K562 (cell line): ENCODE measurements around the gene BAD. TPM values are rescaled to one million over a fixed set of nuclear protein-coding genes. Genes with fewer than 3 reads are reported as not detected.

ENCODE experiments used
- ARID3B ChIP-seq: fragments of 250-450 bp; sonication (Bioruptor Pico); IDR thresholded peaks from 2 replicates; pipeline ENCODE4 v1.4.0; 2020; ENCODE audit warnings: borderline replicate concordance
- CBX1 ChIP-seq: sonication (generic); IDR thresholded peaks from 2 replicates; pipeline ENCODE4 v1.6.1; 2016; ENCODE audit warnings: antibody characterized with exemption, low read depth, mild to moderate bottlenecking
- FOXP1 ChIP-seq: sonication (generic); formaldehyde crosslinking; IDR thresholded peaks from 2 replicates; pipeline ENCODE4 v1.8.0; 2022; ENCODE audit warnings: mild to moderate bottlenecking, missing genetic modification reagents
- GABPB1 ChIP-seq: sonication (generic); formaldehyde crosslinking; IDR thresholded peaks from 2 replicates; pipeline ENCODE4 v1.8.0; 2022; ENCODE audit warnings: mild to moderate bottlenecking, missing genetic modification reagents
- HBP1 ChIP-seq: fragments of 450-650 bp; formaldehyde crosslinking; IDR thresholded peaks from 2 replicates; pipeline ENCODE4 v1.4.0; 2022; ENCODE audit warnings: missing genetic modification characterization
- MAX ChIP-seq: sonication (generic); formaldehyde crosslinking; IDR thresholded peaks from 2 replicates; pipeline ENCODE4 v1.9.0; 2022; ENCODE audit warnings: mild to moderate bottlenecking, missing genetic modification reagents
- MNT ChIP-seq, 2 experiments: fragments of 450-650 bp; conservative IDR thresholded peaks; 2 replicates each; pipeline ENCODE4 v1.6.1; 2017; ENCODE audit warnings: mild to moderate bottlenecking in 2 of 2, moderate library complexity in 2 of 2
- PCBP1 ChIP-seq: fragments of 200-400 bp; formaldehyde crosslinking; IDR thresholded peaks from 2 replicates; pipeline ENCODE4 v1.6.1; 2018; ENCODE audit warnings: mild to moderate bottlenecking, low read depth, low read length; ENCODE audit not compliant: poor library complexity, severe bottlenecking
- SPI1 ChIP-seq: IDR thresholded peaks from 2 replicates; pipeline ENCODE4 v1.6.1; 2011; ENCODE audit warnings: low read depth, low read length, control low read depth, borderline replicate concordance
- VEZF1 ChIP-seq: fragments of 200-800 bp; sonication (Bioruptor generic); IDR thresholded peaks from 2 replicates; pipeline ENCODE4 v1.6.1; 2017; ENCODE audit warnings: missing genetic modification characterization, missing compliant biosample characterization
- ZC3H11A ChIP-seq: IDR thresholded peaks from 2 replicates; pipeline ENCODE4 v1.6.1; 2012; ENCODE audit warnings: low read depth, low read length, improper control_type of control experiment
- ZNF707 ChIP-seq: fragments of 250-450 bp; sonication (Bioruptor Pico); conservative IDR thresholded peaks from 2 replicates; pipeline ENCODE4 v1.8.0; 2022; ENCODE audit warnings: inconsistent platforms, mild to moderate bottlenecking, moderate library complexity
- polyA plus RNA-seq, 8 experiments: library from polyadenylated mRNA; depleted of rRNA in 4 of 8; stranded (reverse) in 5 of 8; unstranded in 3 of 8; fragments of >200 nt; fragmentation: Nextera tagmentation in 2 of 8; fragmentation: Illumina TruSeq in 1 of 8; extraction: Ambion mirVana in 2 of 8; extraction: Trizol in 1 of 8; gene quantifications; 2 replicates each; pipeline versions ENCODE4 v1.2.1 to v1.2.3, GENCODE V29; 2011 to 2014; ENCODE audit warnings: inconsistent platforms in 1 of 8, missing spikeins in 1 of 8
- total RNA-seq, 7 experiments: library from RNA; depleted of rRNA in 6 of 7; stranded (reverse); fragments of >200 nt in 6 of 7; fragmentation: Illumina TruSeq in 2 of 7; extraction: Trizol in 2 of 7; gene quantifications; 2 replicates each; pipeline versions ENCODE4 v1.2.1 to v1.2.3, GENCODE V29; 2011 to 2021; ENCODE audit warnings: low replicate concordance in 1 of 7
- TF ChIP-seq, protein P1 (sequence below): fragments of 450-650 bp; IDR thresholded peaks from 2 replicates; pipeline ENCODE4 v1.6.1; 2016; ENCODE audit warnings: borderline replicate concordance
- TF ChIP-seq, protein P2 (sequence below), 2 experiments: fragments of 200-800 bp in 1 of 2; sonication (Bioruptor generic) in 1 of 2; sonication (generic) in 1 of 2; formaldehyde crosslinking in 1 of 2; IDR thresholded peaks in 1 of 2; conservative IDR thresholded peaks in 1 of 2; 2 replicates each; pipeline versions ENCODE4 v1.5.0 to v1.6.1; 2016 to 2020; ENCODE audit warnings: missing compliant biosample characterization in 1 of 2, missing genetic modification characterization in 1 of 2, missing genetic modification reagents in 1 of 2

The BAD gene
- total and polyA plus RNA-seq, 9 of the 15 experiments (the other 6 are each of a cell fraction or from before 2014, with no cell fraction given): 0.61 to 45.6 (median 11.8) TPM

DNA sequence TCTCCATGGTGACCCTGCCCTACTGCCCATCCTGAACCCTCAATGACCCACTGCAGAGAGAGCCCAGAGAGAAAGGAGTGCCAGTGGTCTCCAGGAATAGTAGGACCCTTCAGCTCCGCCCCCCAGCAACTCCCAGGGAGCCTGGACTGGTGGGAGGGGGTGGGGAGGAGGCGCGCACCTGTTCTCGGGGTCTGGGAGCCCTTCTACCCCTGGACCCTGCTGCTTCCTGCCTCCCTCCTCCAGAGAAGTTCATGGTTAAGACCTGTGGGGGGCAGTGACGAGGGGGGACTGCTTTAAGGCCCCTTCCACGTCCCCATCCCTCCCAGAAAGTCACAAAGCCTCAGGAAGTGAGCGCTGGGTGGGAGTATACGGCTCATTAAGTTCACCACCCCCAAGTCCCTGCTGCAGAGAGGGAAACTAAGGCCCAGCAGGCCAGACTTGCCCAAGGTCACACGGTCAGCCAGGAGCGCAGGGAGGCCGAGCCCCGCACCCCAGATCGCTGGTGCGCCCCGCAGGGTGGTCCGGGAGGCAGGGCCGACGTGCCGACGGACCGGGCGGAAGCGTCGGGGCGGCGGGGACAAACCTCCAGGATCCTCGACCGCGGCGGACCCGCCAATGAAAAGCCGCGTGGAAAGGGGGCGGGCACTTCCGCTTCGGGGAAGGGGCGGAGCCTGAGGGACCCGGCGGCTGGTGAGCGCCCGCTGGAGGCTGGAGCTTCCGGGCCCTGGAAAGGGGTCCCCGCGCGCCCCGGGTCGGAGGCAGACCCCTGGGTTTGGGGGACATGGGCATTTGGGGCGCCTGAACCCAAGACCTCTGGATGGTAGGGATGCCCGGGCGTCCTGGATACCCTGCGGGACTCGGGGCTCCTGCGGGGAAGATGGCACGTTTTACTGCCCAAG lies 58.6 kb downstream of the BAD start, which contains the start of the genes NUDT22 and TRPT1 (continued):
- TF ChIP-seq, protein P1, sequence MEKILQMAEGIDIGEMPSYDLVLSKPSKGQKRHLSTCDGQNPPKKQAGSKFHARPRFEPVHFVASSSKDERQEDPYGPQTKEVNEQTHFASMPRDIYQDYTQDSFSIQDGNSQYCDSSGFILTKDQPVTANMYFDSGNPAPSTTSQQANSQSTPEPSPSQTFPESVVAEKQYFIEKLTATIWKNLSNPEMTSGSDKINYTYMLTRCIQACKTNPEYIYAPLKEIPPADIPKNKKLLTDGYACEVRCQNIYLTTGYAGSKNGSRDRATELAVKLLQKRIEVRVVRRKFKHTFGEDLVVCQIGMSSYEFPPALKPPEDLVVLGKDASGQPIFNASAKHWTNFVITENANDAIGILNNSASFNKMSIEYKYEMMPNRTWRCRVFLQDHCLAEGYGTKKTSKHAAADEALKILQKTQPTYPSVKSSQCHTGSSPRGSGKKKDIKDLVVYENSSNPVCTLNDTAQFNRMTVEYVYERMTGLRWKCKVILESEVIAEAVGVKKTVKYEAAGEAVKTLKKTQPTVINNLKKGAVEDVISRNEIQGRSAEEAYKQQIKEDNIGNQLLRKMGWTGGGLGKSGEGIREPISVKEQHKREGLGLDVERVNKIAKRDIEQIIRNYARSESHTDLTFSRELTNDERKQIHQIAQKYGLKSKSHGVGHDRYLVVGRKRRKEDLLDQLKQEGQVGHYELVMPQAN: peak; percentile 41; the same call in 1 of the 2 replicates
- TF ChIP-seq HBP1 (CRISPR knock-in tag) (0 out of 2 replicates have a peak, but pooled peaks have one; percentile 8), ARID3B (no peak), MAX (peak; percentile 65), ZC3H11A (no peak), MNT (conservative IDR thresholded peaks at IDR 0.05) (peak; percentile 72 to 81), FOXP1 (CRISPR knock-in tag) (peak; percentile 68; the same call in 1 of the 2 replicates), SPI1 (peak; percentile 94), ZNF707 (CRISPR knock-in tag) (no peak), GABPB1 (peak; percentile 92), VEZF1 (CRISPR knock-in tag) (peak; percentile 72), CBX1 (0 out of 2 replicates have a peak, but pooled peaks have one; percentile 44), PCBP1 (peak; percentile 71)
- TF ChIP-seq, protein P2, sequence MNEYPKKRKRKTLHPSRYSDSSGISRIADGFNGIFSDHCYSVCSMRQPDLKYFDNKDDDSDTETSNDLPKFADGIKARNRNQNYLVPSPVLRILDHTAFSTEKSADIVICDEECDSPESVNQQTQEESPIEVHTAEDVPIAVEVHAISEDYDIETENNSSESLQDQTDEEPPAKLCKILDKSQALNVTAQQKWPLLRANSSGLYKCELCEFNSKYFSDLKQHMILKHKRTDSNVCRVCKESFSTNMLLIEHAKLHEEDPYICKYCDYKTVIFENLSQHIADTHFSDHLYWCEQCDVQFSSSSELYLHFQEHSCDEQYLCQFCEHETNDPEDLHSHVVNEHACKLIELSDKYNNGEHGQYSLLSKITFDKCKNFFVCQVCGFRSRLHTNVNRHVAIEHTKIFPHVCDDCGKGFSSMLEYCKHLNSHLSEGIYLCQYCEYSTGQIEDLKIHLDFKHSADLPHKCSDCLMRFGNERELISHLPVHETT (CRISPR knock-in tag; conservative IDR thresholded peaks at IDR 0.05 in 1 of 2, IDR thresholded peaks at IDR 0.05 in 1 of 2): 0 out of 4 replicates have a peak, but pooled peaks of 1 of the 2 experiments have one; percentile 16
